Inflammatory macrophage treated with lipopolysaccharide for 4 hours (primary cell): Measurements from ENCODE around the gene POR.
A peak's percentile ranks its signal among the peaks of the same experiment; 100 is the strongest.

Experiments used
- DNase-seq: peaks from one replicate; pipeline ENCODE4 v3.0.0-alpha.2; 2020

The POR gene

DNA sequence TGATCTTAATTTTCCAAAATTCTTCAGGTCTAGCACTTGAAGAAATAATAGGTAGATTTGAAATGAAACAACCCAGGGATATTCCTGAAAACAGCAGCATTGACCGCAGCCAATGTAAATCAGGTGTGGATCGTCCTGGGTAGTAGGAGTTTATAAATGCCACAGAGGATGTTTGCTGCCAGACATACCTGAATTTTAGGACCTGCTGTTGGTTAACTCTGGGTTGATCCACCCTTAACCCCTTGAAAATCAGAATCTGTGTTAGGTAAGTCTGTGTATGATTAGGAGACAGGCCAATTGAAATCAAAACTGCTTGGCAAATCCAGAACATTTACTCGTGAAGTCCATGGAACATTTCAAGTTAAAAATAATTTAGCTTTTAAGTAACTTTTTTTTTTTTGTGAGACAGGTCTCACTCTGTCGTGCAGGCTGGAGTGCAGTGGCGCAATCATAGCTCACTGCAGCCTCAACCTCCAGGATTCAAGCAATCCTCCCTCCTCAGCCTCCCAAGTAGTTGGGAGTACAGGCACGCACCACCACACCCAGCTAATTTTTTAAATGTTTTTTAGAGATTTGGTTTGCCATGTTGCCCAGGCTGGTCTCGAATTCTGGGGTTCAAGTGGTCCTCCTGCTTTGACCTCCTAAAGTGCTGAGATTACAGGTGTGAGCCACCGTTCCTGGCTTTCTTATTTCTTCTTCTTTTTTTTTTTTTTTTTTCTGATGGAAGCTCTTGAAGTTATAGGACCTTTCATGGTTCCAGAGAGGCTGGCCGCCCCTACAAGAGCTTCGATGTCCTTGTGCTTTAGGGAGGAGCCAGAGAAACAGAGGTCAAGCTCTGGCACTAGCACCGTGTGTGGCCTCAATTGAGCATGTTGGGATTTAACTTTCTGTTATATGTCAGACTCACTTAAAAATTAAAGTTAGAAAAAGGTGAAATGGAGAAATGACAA is 2.0 kb downstream of the POR start:
- no peak for DNase-seq

DNA sequence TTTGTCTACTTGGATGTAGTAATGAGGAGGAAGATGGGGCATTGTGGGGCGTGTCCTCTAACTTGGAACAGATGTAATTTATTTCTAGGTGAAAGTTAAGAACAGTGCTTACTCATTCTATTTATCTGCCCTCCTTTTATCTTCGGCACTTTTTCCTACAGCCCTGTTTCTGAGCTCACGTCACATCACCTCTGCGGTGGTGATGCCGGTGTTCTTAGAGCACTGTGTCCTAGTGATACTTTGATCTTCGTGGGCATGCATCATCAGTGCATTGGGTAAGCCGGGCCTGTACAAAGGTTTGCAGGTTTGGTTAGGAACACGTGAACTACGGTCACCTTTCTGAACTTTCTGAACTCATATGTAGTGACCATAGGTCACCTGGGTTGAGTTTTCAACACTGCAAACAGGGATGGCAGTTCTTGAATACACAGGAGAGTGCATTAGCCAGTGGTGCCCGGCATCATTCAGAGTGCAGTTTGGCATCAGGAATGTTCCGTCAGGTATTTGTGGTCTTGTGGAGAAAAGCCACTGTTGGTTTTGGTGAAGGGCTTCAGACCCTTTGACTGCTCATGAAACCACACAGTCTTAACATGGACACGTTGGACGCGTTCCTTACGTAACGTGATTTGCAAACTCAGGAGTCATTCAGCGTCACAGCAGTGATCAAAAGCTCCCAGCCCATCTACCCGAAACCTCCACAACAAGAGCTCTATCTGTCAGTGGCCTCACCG is 5.6 kb downstream of the POR start:
- DNase-seq: no peak

DNA sequence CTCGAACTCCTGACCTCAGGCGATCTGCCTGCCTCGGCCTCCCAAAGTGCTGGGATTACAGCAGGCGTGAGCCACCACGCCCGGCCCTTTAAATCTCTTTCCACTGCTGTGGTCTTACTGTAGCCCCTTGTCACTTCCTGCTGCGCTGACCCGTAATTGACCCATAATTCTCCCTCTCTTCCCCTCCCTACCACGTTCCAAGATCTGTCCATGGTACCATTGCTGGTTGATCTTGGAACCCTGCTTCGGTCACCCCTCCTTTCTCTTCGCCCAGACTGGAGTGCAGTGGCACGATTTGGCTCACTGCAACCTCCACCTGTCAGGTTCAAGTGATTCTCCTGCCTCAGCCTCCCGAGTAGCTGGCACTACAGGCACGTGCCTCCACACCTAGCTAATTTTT is 6.5 kb downstream of the POR start:
- no peak for DNase-seq

GRCh38 chr7:75922966-75923603 is 8.1 kb downstream of the POR start:
- no peak for DNase-seq

DNA sequence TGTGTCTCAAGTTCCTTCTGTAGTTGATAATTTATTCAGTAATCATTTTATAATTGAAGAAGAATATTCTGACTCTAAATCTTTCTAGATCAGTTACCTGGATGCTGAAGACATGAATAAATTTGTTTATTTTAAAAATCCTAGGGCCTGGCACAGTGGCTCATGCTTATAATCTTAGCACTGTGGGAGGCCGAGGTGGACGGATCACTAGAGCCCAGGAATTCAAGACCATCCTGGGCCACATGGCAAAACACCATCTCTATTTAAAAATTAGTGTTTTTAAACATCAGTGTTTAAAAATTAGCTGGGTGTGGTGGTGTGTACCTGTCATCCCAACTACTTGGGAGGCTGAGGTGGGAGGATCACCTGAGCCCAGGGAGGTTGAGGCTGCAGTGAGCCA is 9.3 kb downstream of the POR start:
- DNase-seq: no peak

- peak; percentile 83 for DNase-seq
These were observed 9.9 kb downstream of the POR start for GRCh38 chr7:75924889-75925288.

GRCh38 chr7:75925717-75926435 is 10.9 kb downstream of the POR start:
- DNase-seq: no peak

DNA sequence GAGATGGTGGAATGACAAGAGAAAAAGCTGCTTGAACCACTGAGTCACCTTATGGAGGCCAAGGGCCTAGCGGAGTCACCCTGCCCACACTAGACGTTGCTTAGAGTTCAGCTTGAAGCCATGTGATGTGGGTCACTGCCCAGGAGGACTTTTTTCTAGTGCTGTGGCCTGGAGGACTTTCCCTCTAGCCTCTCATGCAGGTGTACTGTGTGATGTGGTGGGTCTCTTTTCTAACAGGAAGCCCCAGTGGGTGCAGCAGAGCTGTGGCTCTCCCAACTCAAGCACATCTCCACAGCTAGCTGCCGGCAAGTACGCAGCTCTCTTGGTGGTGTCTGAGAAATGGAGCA is 13.6 kb downstream of the POR start:
- DNase-seq: peak; percentile 37

- no peak for DNase-seq
These were observed 16.7 kb downstream of the POR start for GRCh38 chr7:75931680-75932079.

- DNase-seq: peak; percentile 91
These were observed 23.2 kb downstream of the POR start for GRCh38 chr7:75937958-75938786.

- DNase-seq: no peak
These were observed 24.0 kb downstream of the POR start for GRCh38 chr7:75938921-75939320.

DNA sequence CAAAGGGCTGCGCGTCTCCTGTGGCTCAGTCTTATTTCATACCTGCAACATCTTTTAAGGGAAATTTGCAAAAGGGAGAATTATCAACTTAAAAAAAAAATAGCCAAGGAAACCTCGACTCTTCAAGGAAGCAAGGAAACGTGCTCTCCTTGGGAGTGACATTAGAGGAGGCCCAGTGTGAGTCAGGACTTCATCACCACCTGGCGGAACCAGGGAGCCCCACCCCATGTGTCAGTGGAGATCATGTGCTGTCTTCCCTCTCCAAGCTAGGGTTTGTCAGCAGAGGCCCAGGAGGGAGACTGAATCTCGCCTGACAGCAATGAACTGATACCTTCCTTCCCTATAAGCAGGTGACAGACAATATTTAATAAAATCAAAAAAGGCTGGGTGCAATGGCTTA is 28.9 kb downstream of the POR start:
- DNase-seq: peak; percentile 49

DNA sequence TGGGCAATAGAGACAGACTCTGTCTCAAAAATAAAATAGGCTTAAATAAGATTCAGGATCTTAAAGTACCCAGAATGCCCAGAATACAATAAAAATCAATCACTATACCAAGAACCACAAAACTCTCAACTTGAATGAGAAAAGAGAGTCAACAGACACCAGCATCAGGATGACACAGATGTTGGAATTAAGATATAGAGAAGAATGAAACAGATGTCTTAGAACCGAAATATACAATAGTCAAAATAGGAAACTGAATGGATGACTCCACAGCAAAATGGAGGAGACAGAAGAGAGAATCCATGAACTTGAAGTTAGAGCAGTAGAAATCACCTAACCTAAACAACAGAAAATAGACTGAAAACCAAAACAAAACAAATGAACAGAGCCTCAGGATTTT is 29.6 kb downstream of the POR start:
- no peak for DNase-seq

DNA sequence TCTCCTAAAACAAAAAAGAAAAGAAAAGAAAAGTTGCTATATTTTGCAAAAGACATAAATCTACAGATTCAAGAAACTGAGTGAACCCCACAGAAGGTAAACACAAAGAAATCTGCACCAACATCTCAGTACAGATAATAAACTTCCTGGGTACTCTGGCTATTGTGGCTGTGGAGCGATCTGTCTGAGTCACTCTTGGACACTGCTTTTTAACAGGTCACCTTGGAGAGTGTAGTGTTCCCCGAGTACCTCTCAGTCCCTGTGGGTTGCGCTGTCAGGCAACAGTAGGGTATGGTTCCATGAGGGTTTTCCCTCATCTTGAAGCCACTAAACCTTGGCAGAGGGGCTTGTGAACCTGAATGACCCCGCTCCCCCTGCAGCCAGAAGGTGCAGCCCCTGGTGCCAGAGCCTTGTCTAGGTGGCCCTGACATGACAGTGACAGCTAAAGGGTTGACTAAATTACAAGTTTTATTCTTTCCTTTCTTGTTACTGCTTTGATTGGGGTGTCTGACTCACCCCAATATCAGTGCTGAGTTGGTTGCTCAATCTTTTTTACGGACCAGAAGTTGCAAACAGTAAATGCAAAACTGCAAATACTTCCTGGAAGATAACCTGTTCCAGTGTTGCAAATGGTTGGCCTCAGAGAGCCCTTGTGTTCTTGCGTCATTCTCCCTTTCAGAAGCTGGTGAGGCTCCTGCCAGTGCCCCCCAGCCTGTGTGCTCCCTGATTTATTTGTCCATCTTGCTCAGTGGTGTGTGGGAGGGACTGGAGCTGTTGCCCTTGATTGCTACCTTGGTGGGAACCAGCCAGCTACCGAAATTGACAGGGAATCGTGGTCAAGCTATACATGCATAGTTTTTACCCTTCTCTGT is 30.6 kb downstream of the POR start:
- DNase-seq: peak; percentile 62

- no peak for DNase-seq
These were observed 31.4 kb downstream of the POR start for GRCh38 chr7:75946207-75946855.

GRCh38 chr7:75948179-75948578 is 33.2 kb downstream of the POR start:
- no peak for DNase-seq

DNA sequence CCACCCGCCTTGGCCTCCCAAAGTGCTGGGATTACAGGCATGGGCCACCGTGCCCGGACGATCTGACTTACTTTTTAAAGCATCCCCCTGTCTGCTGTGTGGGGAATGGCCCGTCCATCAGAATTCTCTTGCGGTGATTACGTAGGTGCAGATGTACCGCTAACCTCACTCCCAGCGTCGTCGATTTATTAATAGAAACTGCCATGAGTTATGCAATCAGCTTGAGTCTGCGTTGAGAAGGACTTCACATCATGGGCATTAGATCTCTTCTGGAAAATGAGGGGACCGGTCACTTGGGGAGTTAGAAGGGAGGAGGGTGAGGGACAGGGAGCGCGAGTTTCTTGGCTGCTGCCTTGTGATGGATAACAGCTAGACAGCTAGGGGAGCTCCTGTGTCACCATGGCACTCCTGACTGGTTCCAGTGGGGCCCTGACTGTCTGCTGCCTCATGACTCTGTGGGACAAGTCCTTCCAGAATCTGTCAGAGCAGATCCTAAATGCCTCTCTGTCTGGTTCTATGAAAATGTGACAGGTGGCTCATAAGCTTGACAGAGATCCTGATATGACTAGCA is 35.2 kb downstream of the POR start:
- DNase-seq: peak; percentile 50

GRCh38 chr7:75951506-75951905 is 36.6 kb downstream of the POR start:
- peak; percentile 98 for DNase-seq

DNA sequence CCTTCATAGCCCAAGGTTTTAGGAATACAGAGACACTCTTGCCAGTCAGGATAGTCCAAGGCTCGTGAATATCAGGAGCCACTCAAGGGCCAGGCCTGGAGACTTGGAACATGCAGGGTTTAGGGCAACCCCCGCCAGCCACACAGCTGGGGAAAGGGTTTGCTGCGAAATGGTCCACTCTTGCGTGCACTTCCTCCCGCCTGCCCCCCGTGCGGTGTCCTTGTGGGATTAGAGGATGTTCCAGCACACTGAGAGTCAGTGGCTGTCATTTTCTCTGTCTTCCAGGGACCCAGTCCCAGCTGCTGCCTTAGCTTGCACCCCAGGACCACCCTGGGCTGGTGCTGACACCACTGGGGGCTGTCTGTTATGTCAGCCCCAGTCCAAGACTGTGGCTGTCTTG is 38.5 kb downstream of the POR start:
- DNase-seq: peak; percentile 7

DNA sequence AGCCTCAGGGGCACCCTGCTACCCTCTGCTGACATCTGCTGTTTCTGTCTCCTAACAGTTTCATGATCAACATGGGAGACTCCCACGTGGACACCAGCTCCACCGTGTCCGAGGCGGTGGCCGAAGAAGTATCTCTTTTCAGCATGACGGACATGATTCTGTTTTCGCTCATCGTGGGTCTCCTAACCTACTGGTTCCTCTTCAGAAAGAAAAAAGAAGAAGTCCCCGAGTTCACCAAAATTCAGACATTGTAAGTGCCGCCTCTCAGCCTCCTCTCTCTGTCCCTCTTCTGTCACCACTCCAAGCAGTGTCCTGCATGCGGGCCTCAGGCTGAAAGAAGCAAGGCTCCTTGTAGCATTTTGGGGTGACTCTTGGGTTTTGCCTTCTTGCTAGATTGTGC is 39.0 kb downstream of the POR start:
- DNase-seq: peak; percentile 82
